ENCODE results near the gene TMEM271.

DNA sequence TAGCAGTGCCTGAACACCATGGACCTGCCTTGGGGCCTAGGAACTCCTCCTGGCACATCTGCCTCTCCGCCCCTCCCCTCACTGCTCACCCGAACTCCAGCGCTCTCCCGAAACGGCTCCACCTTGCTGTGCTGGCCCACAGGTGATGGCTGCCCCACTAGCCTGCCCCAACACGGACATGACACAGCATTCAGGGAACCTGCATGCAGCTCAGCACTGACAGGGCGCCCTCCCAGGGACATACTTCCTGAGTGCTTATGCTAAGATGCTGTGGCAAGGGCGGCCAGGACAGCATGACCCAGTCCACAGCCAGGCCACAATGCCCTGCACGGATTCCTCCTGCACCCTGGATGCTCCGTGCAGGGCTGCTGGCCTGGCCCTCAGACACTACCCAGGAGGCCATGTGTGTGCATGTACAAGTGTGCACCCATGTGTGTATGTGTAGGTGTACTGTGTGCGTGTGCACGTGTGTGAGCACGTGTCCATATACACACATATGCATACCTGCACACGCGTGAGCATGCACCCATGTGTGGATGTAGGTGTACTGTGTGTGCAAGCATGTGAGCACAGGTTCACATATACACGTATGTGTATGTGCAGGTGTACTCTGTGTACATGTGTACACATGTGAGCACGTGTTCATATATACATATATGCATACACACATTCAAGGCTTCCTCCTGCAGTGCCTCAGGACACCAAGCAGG is 6.0 kb downstream of the TMEM271 start:
- TF ChIP-seq, protein P1, sequence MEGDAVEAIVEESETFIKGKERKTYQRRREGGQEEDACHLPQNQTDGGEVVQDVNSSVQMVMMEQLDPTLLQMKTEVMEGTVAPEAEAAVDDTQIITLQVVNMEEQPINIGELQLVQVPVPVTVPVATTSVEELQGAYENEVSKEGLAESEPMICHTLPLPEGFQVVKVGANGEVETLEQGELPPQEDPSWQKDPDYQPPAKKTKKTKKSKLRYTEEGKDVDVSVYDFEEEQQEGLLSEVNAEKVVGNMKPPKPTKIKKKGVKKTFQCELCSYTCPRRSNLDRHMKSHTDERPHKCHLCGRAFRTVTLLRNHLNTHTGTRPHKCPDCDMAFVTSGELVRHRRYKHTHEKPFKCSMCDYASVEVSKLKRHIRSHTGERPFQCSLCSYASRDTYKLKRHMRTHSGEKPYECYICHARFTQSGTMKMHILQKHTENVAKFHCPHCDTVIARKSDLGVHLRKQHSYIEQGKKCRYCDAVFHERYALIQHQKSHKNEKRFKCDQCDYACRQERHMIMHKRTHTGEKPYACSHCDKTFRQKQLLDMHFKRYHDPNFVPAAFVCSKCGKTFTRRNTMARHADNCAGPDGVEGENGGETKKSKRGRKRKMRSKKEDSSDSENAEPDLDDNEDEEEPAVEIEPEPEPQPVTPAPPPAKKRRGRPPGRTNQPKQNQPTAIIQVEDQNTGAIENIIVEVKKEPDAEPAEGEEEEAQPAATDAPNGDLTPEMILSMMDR (IDR thresholded peaks at IDR 0.05; ENCODE audit: low read depth, low read length), result no peak
- TF ChIP-seq POLR2A (IDR thresholded peaks at IDR 0.05; ENCODE audit: extremely low read depth, insufficient read length) (no peak), MYC (IDR thresholded peaks at IDR 0.05; ENCODE audit: low read depth, low read length) (no peak)

Measured in NB4 (cell line).